Stimulated activated CD4-positive, alpha-beta T cell treated with anti-CD3 and anti-CD28 coated beads, Interleukin-1b, Interleukin-23, amount 100 ng/mL, for 48 hours (primary cell): ENCODE results near the gene TSPAN14.

Experiments
- DNase-seq: peaks from one replicate; pipeline ENCODE4 v3.0.0-alpha.2; 2020

The TSPAN14 gene

GRCh38 chr10:80425901-80426300, 28.2 kb upstream of the TSPAN14 start:
- no peak for DNase-seq

- no peak for DNase-seq
Observed at GRCh38 chr10:80427541-80427940, 26.6 kb upstream of the TSPAN14 start.

- DNase-seq = no peak
Observed at GRCh38 chr10:80429521-80429973, 24.6 kb upstream of the TSPAN14 start.

- no peak for DNase-seq
Observed at GRCh38 chr10:80433134-80433533, 21.0 kb upstream of the TSPAN14 start.

- no peak for DNase-seq
Observed at GRCh38 chr10:80436446-80437098, 17.5 kb upstream of the TSPAN14 start.

- DNase-seq = no peak
Observed at GRCh38 chr10:80437227-80437626, 16.9 kb upstream of the TSPAN14 start.

GRCh38 chr10:80441831-80442230, 12.3 kb upstream of the TSPAN14 start:
- DNase-seq = no peak

GRCh38 chr10:80442879-80443278, 11.2 kb upstream of the TSPAN14 start:
- no peak for DNase-seq

GRCh38 chr10:80443531-80443974, 10.6 kb upstream of the TSPAN14 start:
- DNase-seq = no peak

- no peak for DNase-seq
Observed at GRCh38 chr10:80444124-80444523, 10.0 kb upstream of the TSPAN14 start.

- DNase-seq = peak; percentile 72
Observed at GRCh38 chr10:80444646-80445319, 9.3 kb upstream of the TSPAN14 start.

GRCh38 chr10:80447436-80448190, 6.5 kb upstream of the TSPAN14 start:
- no peak for DNase-seq

- no peak for DNase-seq
Observed at GRCh38 chr10:80448209-80448942, 5.7 kb upstream of the TSPAN14 start.

- DNase-seq = no peak
Observed at GRCh38 chr10:80449520-80449919, 4.6 kb upstream of the TSPAN14 start.

GRCh38 chr10:80451132-80451531, 3.0 kb upstream of the TSPAN14 start:
- DNase-seq = no peak

- no peak for DNase-seq
Observed at GRCh38 chr10:80452069-80452468, 2.0 kb upstream of the TSPAN14 start.

- no peak for DNase-seq
Observed at GRCh38 chr10:80452640-80453039, 1.5 kb upstream of the TSPAN14 start.

GRCh38 chr10:80453056-80453841, 861 bp upstream of the TSPAN14 start:
- DNase-seq = no peak

- DNase-seq = no peak
Observed at GRCh38 chr10:80454513-80455460, 677 bp downstream of the TSPAN14 start.

GRCh38 chr10:80455461-80456349, 1.6 kb downstream of the TSPAN14 start:
- no peak for DNase-seq
